Nucleus accumbens (tissue), 56 donors: Measurements from ENCODE around the gene GPD1.

Source experiments
- DNase-seq, 56 donors: peaks; one replicate each; lab custom pipeline; 2025; lab: John Stamatoyannopoulos, UW

The GPD1 gene

DNA sequence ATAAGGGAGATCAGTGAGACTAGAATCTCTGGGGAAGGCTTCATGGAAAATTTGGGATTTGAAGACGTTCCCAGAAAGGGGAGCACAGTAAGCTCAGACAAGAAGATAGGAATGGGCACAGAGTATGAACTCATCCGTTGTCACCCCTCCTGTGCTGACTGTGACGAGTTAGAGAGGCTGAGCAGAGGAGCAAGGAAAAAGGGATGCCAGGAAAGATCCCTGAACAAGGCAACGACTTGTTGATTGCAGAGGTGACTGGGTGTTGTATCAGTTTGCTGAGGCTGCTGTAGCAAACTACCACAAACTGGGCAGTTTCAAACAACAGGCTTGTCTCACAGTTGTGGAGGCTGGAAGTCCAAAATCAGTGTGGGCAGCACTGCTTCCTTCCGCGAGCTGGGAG is 5.9 kb upstream of the GPD1 start:
- DNase-seq: no peak

GRCh38 chr12:50099302-50100008 is 4.4 kb upstream of the GPD1 start:
- DNase-seq: no peak

GRCh38 chr12:50100561-50100960 is 3.2 kb upstream of the GPD1 start:
- DNase-seq: no peak

- DNase-seq: peak in 4 of 56 donors; percentile 9 to 33 (median 29)
Observed at GRCh38 chr12:50101663-50102062, 2.1 kb upstream of the GPD1 start.

GRCh38 chr12:50102131-50102531 is 1.7 kb upstream of the GPD1 start:
- DNase-seq: peak in 36 of 56 donors; percentile 11 to 73 (median 44)

- peak in 9 of 56 donors; percentile 19 to 69 (median 50) for DNase-seq
Observed at GRCh38 chr12:50102646-50103309, 1.0 kb upstream of the GPD1 start.

DNA sequence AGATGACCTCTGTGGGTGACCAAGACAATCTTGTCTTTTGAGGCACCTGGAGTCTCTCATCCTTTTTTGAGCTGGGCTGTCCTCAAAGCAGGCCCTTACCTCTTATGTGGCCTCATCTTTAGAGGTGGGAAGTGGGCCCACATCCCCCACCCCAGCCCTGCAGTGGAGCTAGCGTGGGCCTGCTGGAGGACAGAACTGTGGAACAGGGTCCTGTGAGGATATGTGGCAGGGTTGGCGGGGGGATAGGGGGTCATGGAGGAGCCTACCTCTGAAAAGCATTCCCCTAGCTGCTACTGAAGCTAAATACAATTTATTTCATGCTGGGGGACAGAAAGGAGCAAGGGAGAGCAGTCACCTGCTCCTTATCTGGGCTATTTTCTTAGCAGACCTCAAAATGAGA is 457 bp upstream of the GPD1 start:
- no peak for DNase-seq

- DNase-seq: peak in 1 of 56 donors; percentile 27
Observed at GRCh38 chr12:50104417-50105366, 884 bp downstream of the GPD1 start.

DNA sequence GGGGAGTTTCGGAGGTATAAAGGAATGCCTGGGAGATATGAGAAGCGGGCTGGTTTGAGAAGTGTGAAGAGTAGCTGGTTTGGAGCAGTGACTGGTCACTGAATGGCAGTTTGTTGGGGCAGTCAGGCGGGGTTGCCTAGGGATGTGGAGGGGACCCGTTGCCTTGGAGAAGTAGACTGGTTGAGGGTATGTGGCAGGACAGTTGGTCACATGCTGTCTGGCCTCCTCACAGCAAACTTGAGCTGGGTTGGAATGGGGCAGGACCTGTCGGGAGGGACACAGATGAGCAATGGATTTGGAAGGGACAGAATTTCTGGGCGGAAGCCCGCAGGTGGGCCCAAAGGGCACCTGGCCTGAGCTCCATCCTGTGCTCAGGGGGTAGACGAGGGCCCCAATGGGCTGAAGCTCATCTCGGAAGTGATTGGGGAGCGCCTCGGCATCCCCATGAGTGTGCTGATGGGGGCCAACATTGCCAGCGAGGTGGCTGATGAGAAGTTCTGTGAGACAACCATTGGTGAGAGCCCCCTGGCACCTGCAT is 2.2 kb downstream of the GPD1 start:
- peak in 1 of 56 donors; percentile 15 for DNase-seq

GRCh38 chr12:50106907-50107306 is 3.1 kb downstream of the GPD1 start:
- no peak for DNase-seq

DNA sequence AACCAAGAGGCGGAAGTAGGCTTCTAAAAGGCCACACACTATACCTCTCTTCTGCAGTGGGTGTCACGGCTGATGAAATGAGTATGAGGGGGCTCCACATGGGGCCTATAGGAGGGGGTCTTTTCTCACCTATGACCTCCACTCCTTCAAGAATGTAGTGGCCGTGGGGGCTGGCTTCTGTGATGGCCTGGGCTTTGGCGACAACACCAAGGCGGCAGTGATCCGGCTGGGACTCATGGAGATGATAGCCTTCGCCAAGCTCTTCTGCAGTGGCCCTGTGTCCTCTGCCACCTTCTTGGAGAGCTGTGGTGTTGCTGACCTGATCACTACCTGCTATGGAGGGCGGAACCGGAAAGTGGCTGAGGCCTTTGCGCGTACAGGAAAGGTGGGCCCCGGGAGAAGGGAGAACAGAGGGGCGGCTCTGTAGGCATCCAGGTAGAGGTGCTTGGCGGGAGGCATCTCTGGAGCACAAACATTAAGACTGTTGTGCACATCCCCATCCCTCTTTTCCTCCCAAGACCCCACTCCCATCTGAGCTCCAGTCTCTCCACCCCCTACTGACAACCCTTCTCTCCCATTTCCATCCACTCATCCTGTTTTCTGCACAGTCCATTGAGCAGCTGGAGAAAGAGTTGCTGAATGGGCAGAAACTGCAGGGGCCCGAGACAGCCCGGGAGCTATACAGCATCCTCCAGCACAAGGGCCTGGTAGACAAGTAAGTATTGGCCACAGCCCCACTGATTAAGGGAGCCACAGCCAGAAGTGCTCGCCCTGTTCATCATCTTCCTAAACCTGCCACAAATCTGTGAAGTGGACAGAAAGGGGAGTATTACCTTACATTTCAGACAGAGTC is 3.8 kb downstream of the GPD1 start:
- no peak for DNase-seq

DNA sequence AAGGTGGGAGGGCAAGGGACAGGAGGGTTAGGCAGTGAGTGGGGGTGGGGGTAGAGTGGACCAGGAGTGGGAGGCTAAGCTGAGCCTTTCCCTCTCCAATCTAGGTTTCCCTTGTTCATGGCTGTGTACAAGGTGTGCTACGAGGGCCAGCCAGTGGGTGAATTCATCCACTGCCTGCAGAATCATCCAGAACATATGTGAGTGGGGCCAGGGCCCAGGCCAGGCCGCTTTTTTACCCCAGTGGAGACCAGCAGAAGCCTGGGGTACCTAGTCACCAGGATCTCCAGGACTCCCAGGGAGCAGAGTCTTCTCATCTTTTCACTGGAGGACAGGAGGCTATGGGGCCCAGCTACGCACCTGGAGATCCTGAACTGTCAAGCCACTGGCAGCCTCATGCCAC is 5.5 kb downstream of the GPD1 start:
- no peak for DNase-seq

- peak in 4 of 56 donors; percentile 13 to 38 (median 20) for DNase-seq
Observed at GRCh38 chr12:50110127-50110761, 6.4 kb downstream of the GPD1 start.

DNA sequence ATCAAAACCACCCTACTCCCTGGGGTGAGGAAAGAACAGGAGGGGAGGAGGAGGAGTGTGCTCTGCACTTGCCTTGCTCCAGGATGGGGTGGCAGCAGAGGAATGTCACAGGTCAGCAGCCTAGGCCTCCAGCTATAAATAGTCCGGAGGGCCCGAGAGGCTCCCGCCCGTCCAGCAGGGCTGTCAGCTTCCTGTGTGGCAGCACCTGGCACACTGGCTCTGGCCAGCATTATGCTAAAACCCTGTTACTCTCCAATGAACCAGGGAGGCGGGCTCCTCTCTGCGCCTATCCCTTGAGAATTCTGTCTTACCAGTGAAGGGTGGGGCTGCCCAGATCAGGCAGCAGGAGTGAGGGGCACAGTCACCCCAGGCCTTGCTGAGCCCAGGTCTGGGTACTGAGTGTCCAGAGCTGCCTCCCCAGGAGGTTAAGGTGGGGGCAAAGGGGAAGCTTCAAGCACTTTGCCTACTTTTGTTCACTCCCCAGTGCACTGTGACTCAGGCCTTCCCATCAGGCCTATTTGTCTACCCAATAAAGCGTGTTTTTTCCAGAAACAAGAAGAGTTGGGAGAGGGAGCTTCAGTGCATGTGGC is 7.0 kb downstream of the GPD1 start:
- DNase-seq: peak in 15 of 56 donors; percentile 28 to 60 (median 34)

- no peak for DNase-seq
Observed at GRCh38 chr12:50111395-50111692, 7.5 kb downstream of the GPD1 start.

DNA sequence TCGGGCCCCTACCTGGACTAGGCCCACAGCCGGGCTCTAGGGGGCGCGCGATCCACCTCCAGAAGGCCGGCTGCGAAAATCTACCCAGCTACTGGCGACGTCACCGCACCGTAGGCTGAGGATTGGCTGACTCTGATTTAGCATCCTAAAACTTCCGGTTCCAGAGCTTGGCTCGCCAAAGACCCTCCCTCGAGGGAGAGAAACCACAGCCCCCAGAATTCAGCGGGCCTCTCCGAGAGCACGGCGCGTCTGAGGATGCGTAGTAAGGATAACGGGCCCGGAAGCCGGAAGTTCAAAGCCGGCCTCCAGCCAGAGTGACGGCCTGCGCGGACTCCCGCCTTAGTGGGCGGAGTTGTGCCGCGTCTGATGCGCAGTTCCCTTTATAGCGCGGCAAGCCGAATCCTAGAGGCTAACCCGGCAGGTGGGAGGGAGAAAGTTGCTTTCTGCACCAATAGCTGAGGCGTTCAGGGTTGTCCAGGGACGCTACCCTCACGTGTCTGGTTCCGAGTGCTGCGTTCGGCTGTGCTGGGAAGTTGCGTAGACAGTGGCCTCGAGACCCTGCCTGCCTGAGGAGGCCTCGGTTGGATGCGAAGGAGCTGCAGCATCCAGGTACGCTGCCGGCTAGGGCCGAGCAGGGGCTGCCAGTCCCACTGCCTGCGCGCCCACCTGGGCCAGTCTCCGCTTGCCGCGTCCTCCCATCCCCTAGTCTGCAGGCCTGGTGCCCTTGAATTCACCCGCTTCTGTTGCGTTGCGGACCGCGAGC is 8.1 kb downstream of the GPD1 start, which contains the start of gene COX14:
Gene COX14, plus strand, starts transcription at position 544 of the 763 bp plus-strand sequence. CDS start 7,808 bp downstream, outside the sequence.
- peak; percentile 94 to 100 (median 99) for DNase-seq

DNA sequence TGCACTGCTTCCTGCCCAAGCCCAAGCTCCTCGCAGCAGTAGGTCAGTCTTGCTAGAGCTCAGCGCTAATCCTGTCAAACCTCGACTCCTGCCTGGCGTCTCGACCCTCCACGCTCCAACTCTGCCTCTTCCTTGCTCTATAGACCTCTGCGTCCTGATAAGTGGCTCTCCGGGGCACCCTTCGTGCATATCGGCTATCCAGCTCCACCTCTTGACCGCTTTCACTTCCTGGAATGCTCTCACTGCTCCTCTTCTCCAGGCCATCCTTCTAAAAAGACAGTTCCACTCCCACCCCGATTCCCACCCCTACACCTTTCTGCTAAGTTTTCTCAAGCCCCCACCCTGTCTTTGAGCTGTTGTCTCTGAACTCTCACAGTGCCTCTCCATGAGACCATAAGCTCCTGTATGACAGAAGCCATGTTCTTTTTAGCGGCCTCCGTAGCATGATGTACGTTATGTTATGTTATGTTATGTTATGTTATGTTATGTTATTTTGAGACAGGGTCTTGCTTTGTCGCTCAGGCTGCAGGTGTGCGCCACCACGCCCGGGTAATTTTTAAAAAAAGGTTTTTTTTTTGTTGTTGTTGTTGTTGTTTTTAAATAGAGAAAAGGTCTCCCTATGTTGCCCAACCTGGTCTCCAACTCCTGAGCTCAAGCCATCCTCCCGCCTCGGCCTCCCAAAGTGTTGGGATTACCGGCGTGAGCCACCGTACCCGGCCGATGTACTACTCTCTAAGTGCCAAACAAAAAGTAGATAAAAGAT is 8.8 kb downstream of the GPD1 start:
- peak in 7 of 56 donors; percentile 56 to 71 (median 67) for DNase-seq
